ENCODE measurements around the gene PRKG1. TPM values are rescaled to one million over a fixed set of nuclear protein-coding genes. Genes with fewer than 3 reads are reported as not detected.

PRKG1 gene
- total and polyA plus RNA-seq, 2 experiments from 2014 or later, result 18.2 to 21.1 TPM

- Histone ChIP-seq H3K4me3 (no peak overlapping the region), H3K9me2 (ENCODE audit: insufficient read depth) (no peaks in the 10 kb centered on the region), H3K79me2 (replicated peaks; ENCODE audit: insufficient read depth) (no peaks in the 10 kb centered on the region), H3K27ac (ENCODE audit: low read depth) (no peak overlapping the region), H3K27me3 (ENCODE audit: insufficient read depth) (no peaks in the 10 kb centered on the region), H4K20me1 (replicated peaks; ENCODE audit: insufficient read depth) (no peaks in the 10 kb centered on the region), H2AFZ (no peak overlapping the region), H3K36me3 (ENCODE audit: insufficient read depth) (no peaks in the 10 kb centered on the region), H3K4me2 (no peak overlapping the region), H3K4me1 (ENCODE audit: insufficient read depth) (peaks cover 13% of the 10 kb centered on the region), H3F3A (replicated peaks; ENCODE audit: low read depth) (no peaks in the 10 kb centered on the region)
- peaks cover 12% of the 10 kb centered on the region; the same call in 2 of the 3 replicates for H3K4me1 Mint-ChIP-seq
- ATAC-seq (no peak), DNase-seq (ENCODE audit: low spot score) (no peak)
- H3K4me3 Mint-ChIP-seq, result no peak overlapping the region
- H3K36me3 Mint-ChIP-seq (ENCODE audit: low read depth), result no peaks in the 10 kb centered on the region
- no peak for TF ChIP-seq ZNF114 (CRISPR knock-in tag; IDR thresholded peaks at IDR 0.05)
- TF ChIP-seq STAT1 (IDR thresholded peaks at IDR 0.05; ENCODE audit: unreplicated experiment), result no peak
- TF ChIP-seq CREB1 (CRISPR knock-in tag; IDR thresholded peaks at IDR 0.05; ENCODE audit: low read depth), result no peak
- TF ChIP-seq REST (IDR thresholded peaks at IDR 0.05; ENCODE audit: unreplicated experiment), result no peak
- no peak for TF ChIP-seq NANOG (IDR thresholded peaks at IDR 0.05; ENCODE audit: borderline replicate concordance)
- no peak for TF ChIP-seq EZH2phosphoT487 (IDR thresholded peaks at IDR 0.05; ENCODE audit: unreplicated experiment)
- no peak for TF ChIP-seq ZNF331 (CRISPR knock-in tag; IDR thresholded peaks at IDR 0.05; ENCODE audit: low read depth)
- TF ChIP-seq EZH2 (IDR thresholded peaks at IDR 0.05; ENCODE audit: low read depth, unreplicated experiment), result no peak
- H3K27ac Mint-ChIP-seq, result no peak overlapping the region
- H3K27me3 Mint-ChIP-seq (ENCODE audit: insufficient read depth, low read depth, poor library complexity), result peaks cover 2% of the 10 kb centered on the region
- H3K9me3 Mint-ChIP-seq, result no peaks in the 10 kb centered on the region; the same call in 2 of the 3 replicates
These were observed 405.4 kb downstream of the PRKG1 start for GRCh38 chr10:51479711-51480110.

- Histone ChIP-seq H3K27me3 (ENCODE audit: insufficient read depth) (no peaks in the 10 kb centered on the region), H3K4me2 (no peak overlapping the region), H3K27ac (ENCODE audit: low read depth) (no peak overlapping the region), H4K20me1 (replicated peaks; ENCODE audit: insufficient read depth) (no peaks in the 10 kb centered on the region), H3K9me2 (ENCODE audit: insufficient read depth) (no peaks in the 10 kb centered on the region), H3K4me1 (ENCODE audit: insufficient read depth) (0 out of 2 replicates have a peak, but pooled peaks cover 6% of the 10 kb centered on the region), H3F3A (replicated peaks; ENCODE audit: low read depth) (no peaks in the 10 kb centered on the region), H3K36me3 (ENCODE audit: insufficient read depth) (no peaks in the 10 kb centered on the region), H3K4me3 (no peak overlapping the region), H2AFZ (no peak overlapping the region), H3K79me2 (replicated peaks; ENCODE audit: insufficient read depth) (no peaks in the 10 kb centered on the region)
- DNase-seq (ENCODE audit: low spot score) (no peak), ATAC-seq (no peak)
- H3K27me3 Mint-ChIP-seq (ENCODE audit: insufficient read depth, low read depth, poor library complexity), result peaks cover 2% of the 10 kb centered on the region
- H3K36me3 Mint-ChIP-seq (ENCODE audit: low read depth), result no peaks in the 10 kb centered on the region
- H3K27ac Mint-ChIP-seq, result no peak overlapping the region
- H3K4me3 Mint-ChIP-seq, result no peak overlapping the region
- H3K9me3 Mint-ChIP-seq, result no peaks in the 10 kb centered on the region
- H3K4me1 Mint-ChIP-seq, result no peaks in the 10 kb centered on the region
- TF ChIP-seq ZNF462 (CRISPR knock-in tag; IDR thresholded peaks at IDR 0.05), result no peak
- no peak for TF ChIP-seq REST (IDR thresholded peaks at IDR 0.05; ENCODE audit: unreplicated experiment)
These were observed 411.4 kb downstream of the PRKG1 start for GRCh38 chr10:51485668-51486067.

Data from GM23338 (cell line).